IMR-90 (cell line): ENCODE measurements around the gene DCAF6. TPM values are rescaled to one million over a fixed set of nuclear protein-coding genes. Genes with fewer than 3 reads are reported as not detected.

Experiments
- ATAC-seq: fragments of 200-7000 bp; cut with Tn5 transposase; 2 replicates; pipeline ENCODE4 v1.9.1; 2020; ENCODE audit warnings: low read depth, mild to moderate bottlenecking, moderate library complexity
- BruUV-seq: library from RNA; stranded (reverse); fragments of 400-500 nt; replicated peaks from 2 replicates; lab custom pipeline; 2021; lab: Mats Ljungman, UMichigan
- CTCF ChIA-PET: fragments of 300-600 bp; formaldehyde crosslinking; extraction: SDS; loops from one replicate; lab custom pipeline; 2021; ENCODE audit warnings: antibody characterized with exemption; lab: Yijun Ruan, JAX
- POLR2A ChIA-PET: fragments of 300-600 bp; sonication (Branson Sonifier 250); formaldehyde crosslinking; loops from one replicate; lab custom pipeline; 2022; ENCODE audit warnings: antibody characterized with exemption; ENCODE audit not compliant: unreplicated experiment; lab: Charles Lee
- DNase-seq: peaks from one replicate; pipeline ENCODE4 v3.0.0; 2013
- H2AFZ ChIP-seq: replicated peaks from 2 replicates; pipeline ENCODE3; 2013; ENCODE audit warnings: low read length, mild to moderate bottlenecking; ENCODE audit not compliant: poor library complexity
- H2AK5ac ChIP-seq: 2 replicates; pipeline ENCODE4 v1.6.1; 2013; ENCODE audit warnings: low read depth, low read length, inconsistent platforms
- H2AK9ac ChIP-seq: replicated peaks from 2 replicates; pipeline ENCODE3; 2013; ENCODE audit warnings: mild to moderate bottlenecking, low read depth, low read length, moderate library complexity; ENCODE audit not compliant: poor library complexity
- H2BK120ac ChIP-seq: 2 replicates; pipeline ENCODE4 v1.6.1; 2013; ENCODE audit warnings: low read depth, low read length, inconsistent platforms
- H2BK15ac ChIP-seq: 3 replicates; pipeline ENCODE4 v1.6.1; 2013; ENCODE audit warnings: low read depth, low read length, inconsistent platforms
- H2BK20ac ChIP-seq: 2 replicates; pipeline ENCODE4 v1.6.1; 2013; ENCODE audit warnings: low read depth, mild to moderate bottlenecking, inconsistent platforms, low read length, moderate library complexity
- H2BK5ac ChIP-seq: 2 replicates; pipeline ENCODE4 v1.6.1; 2013; ENCODE audit warnings: mild to moderate bottlenecking, low read depth, low read length, inconsistent platforms; ENCODE audit not compliant: poor library complexity, severe bottlenecking
- H3K14ac ChIP-seq: replicated peaks from 2 replicates; pipeline ENCODE4 v1.6.1; 2013; ENCODE audit warnings: low read depth, low read length, inconsistent platforms
- H3K18ac ChIP-seq: 2 replicates; pipeline ENCODE4 v1.6.1; 2013; ENCODE audit warnings: low read depth, low read length, control low read depth
- H3K23ac ChIP-seq: 2 replicates; pipeline ENCODE4 v1.6.1; 2013; ENCODE audit warnings: low read depth, low read length, inconsistent platforms
- H3K27ac ChIP-seq: 2 replicates; pipeline ENCODE4 v1.5.1; 2013; ENCODE audit warnings: mild to moderate bottlenecking, control low read depth, low read length; ENCODE audit not compliant: insufficient read depth
- H3K27me3 ChIP-seq: 2 replicates; pipeline ENCODE4 v1.6.1; 2013; ENCODE audit warnings: low read length; ENCODE audit not compliant: control insufficient read depth, insufficient read depth
- H3K36me3 ChIP-seq: 2 replicates; pipeline ENCODE4 v1.6.1; 2013; ENCODE audit warnings: low read length, mixed read lengths; ENCODE audit not compliant: control insufficient read depth, insufficient read depth
- H3K4ac ChIP-seq: 2 replicates; pipeline ENCODE4 v1.6.1; 2013; ENCODE audit warnings: low read depth, low read length, inconsistent platforms
- H3K4me1 ChIP-seq: 2 replicates; pipeline ENCODE4 v1.6.1; 2013; ENCODE audit warnings: low read length, mixed read lengths; ENCODE audit not compliant: control insufficient read depth, insufficient read depth
- H3K4me2 ChIP-seq: 2 replicates; pipeline ENCODE4 v1.6.1; 2013; ENCODE audit warnings: low read depth, mild to moderate bottlenecking, control low read depth, low read length, moderate library complexity
- H3K4me3 ChIP-seq: 2 replicates; pipeline ENCODE4 v1.5.1; 2013; ENCODE audit warnings: low read depth, mild to moderate bottlenecking, control low read depth, low read length, moderate library complexity; ENCODE audit not compliant: insufficient read depth
- H3K56ac ChIP-seq: 2 replicates; pipeline ENCODE4 v1.6.1; 2013; ENCODE audit warnings: low read length, inconsistent platforms; ENCODE audit not compliant: insufficient read depth; ENCODE audit errors: extremely low read depth
- H3K79me1 ChIP-seq, 2 experiments: 2 replicates each; pipeline ENCODE4 v1.6.1; 2013; ENCODE audit warnings: low read length in 2 of 2, inconsistent platforms in 1 of 2, low read depth in 1 of 2
- H3K9ac ChIP-seq: 2 replicates; pipeline ENCODE4 v1.6.1; 2013; ENCODE audit warnings: low read depth, low read length, control low read depth
- H3K9me1 ChIP-seq: 2 replicates; pipeline ENCODE4 v1.6.1; 2013; ENCODE audit warnings: low read length, inconsistent platforms; ENCODE audit not compliant: insufficient read depth
- H3K9me3 ChIP-seq: 2 replicates; pipeline ENCODE4 v1.6.1; 2013; ENCODE audit warnings: low read length; ENCODE audit not compliant: control insufficient read depth, insufficient read depth
- H4K20me1 ChIP-seq: 2 replicates; pipeline ENCODE4 v1.6.1; 2013; ENCODE audit warnings: low read length, inconsistent platforms; ENCODE audit not compliant: insufficient read depth
- H4K5ac ChIP-seq: 2 replicates; pipeline ENCODE4 v1.6.1; 2013; ENCODE audit warnings: mild to moderate bottlenecking, low read depth, low read length, control low read depth
- H4K8ac ChIP-seq, 2 experiments: 2 replicates each; pipeline ENCODE4 v1.6.1; 2013; ENCODE audit warnings: low read depth in 2 of 2, low read length in 2 of 2, control low read depth in 1 of 2, inconsistent platforms in 1 of 2
- H4K91ac ChIP-seq: 2 replicates; pipeline ENCODE4 v1.6.1; 2013; ENCODE audit warnings: low read depth, low read length, inconsistent platforms; ENCODE audit not compliant: insufficient read depth
- BHLHE40 ChIP-seq: fragments of 150-350 bp; IDR thresholded peaks from 2 replicates; pipeline ENCODE4 v1.6.1; 2016; ENCODE audit warnings: mild to moderate bottlenecking, low read depth, low read length
- CEBPB ChIP-seq: IDR thresholded peaks from 2 replicates; pipeline ENCODE4 v1.6.1; 2012; ENCODE audit warnings: low read depth, low read length, improper control_type of control experiment
- CHD1 ChIP-seq: IDR thresholded peaks from 2 replicates; pipeline ENCODE4 v1.6.1; 2012; ENCODE audit warnings: low read depth, low read length, improper control_type of control experiment
- CTCF ChIP-seq: conservative IDR thresholded peaks from 2 replicates; pipeline ENCODE4 v1.5.1; 2012; ENCODE audit warnings: mild to moderate bottlenecking, low read depth, low read length, improper control_type of control experiment
- FOS ChIP-seq: fragments of 150-350 bp; IDR thresholded peaks from 2 replicates; pipeline ENCODE4 v1.6.1; 2016; ENCODE audit warnings: low read depth, low read length
- MAFK ChIP-seq: IDR thresholded peaks from 2 replicates; pipeline ENCODE4 v1.6.1; 2012; ENCODE audit warnings: low read depth, low read length, improper control_type of control experiment
- MAZ ChIP-seq: IDR thresholded peaks from 2 replicates; pipeline ENCODE4 v1.6.1; 2012; ENCODE audit warnings: low read depth, mild to moderate bottlenecking, low read length, improper control_type of control experiment, moderate library complexity, borderline replicate concordance
- MXI1 ChIP-seq: IDR thresholded peaks from 2 replicates; pipeline ENCODE4 v1.6.1; 2012; ENCODE audit warnings: low read depth, mild to moderate bottlenecking, low read length, moderate library complexity, borderline replicate concordance
- NFE2L2 ChIP-seq: fragments of 150-350 bp; IDR thresholded peaks from 2 replicates; pipeline ENCODE4 v1.6.1; 2016; ENCODE audit warnings: low read depth, mild to moderate bottlenecking, low read length
- POLR2A ChIP-seq: IDR thresholded peaks from 2 replicates; pipeline ENCODE4 v1.6.1; 2012; ENCODE audit warnings: mild to moderate bottlenecking, low read depth, low read length
- RAD21 ChIP-seq: IDR thresholded peaks from 2 replicates; pipeline ENCODE4 v1.6.1; 2012; ENCODE audit warnings: low read length, improper control_type of control experiment
- RCOR1 ChIP-seq: IDR thresholded peaks from 2 replicates; pipeline ENCODE4 v1.6.1; 2012; ENCODE audit warnings: mild to moderate bottlenecking, low read length, improper control_type of control experiment; ENCODE audit not compliant: insufficient replicate concordance
- RFX5 ChIP-seq: IDR thresholded peaks from 2 replicates; pipeline ENCODE4 v1.8.0; 2012; ENCODE audit warnings: low read depth, mild to moderate bottlenecking, low read length, moderate library complexity
- SMC3 ChIP-seq: fragments of 150-350 bp; IDR thresholded peaks from 2 replicates; pipeline ENCODE4 v1.6.1; 2016; ENCODE audit warnings: low read depth, mild to moderate bottlenecking, antibody characterized with exemption, low read length, moderate library complexity
- USF2 ChIP-seq: fragments of 150-350 bp; IDR thresholded peaks from 2 replicates; pipeline ENCODE4 v1.6.1; 2017; ENCODE audit warnings: mild to moderate bottlenecking, antibody characterized with exemption, low read length, low read depth
- WGBS, 2 experiments: methylation state at CpG; one replicate each; pipeline versions ENCODE4 v1.1.5 to v1.1.7; 2013; ENCODE audit warnings: missing lambda C conversion rate in 2 of 2; ENCODE audit not compliant: insufficient read length in 1 of 2; ENCODE audit errors: extremely low coverage in 2 of 2; 5-methylcytosine and 5-hydroxymethylcytosine counted together
- dilution Hi-C: fragments of 300-500 bp; cut with HindIII; formaldehyde crosslinking; loops from one replicate; pipeline ENCODE4 v1.14.3; 2018; ENCODE audit warnings: low sequenced_read_pairs; ENCODE audit not compliant: unreplicated experiment
- in situ Hi-C: fragments of 300-500 bp; cut with MboI; formaldehyde crosslinking; loops from 3 replicates; pipeline ENCODE4 v1.14.3; 2019; ENCODE audit warnings: low sequenced_read_pairs, inconsistent platforms, mixed read lengths
- intact Hi-C: fragments of 100-400 bp; cut with micrococcal nuclease; formaldehyde crosslinking; loops from 2 replicates; pipeline ENCODE4 v1.10.0; 2022
- polyA plus RNA-seq, 3 experiments: library from polyadenylated mRNA; depleted of rRNA; stranded (reverse); fragments of >200 nt; gene quantifications; 2 replicates each; pipeline ENCODE4 v1.2.3, GENCODE V29; 2012; ENCODE audit warnings: low replicate concordance in 1 of 3
- total RNA-seq: library from RNA; depleted of rRNA; stranded (reverse); fragments of >200 nt; gene quantifications from 2 replicates; pipeline ENCODE4 v1.2.3, GENCODE V29; 2012
- TF ChIP-seq, protein P1 (sequence below): fragments of 150-350 bp; IDR thresholded peaks from 2 replicates; pipeline ENCODE4 v1.6.1; 2016; ENCODE audit warnings: low read depth, mild to moderate bottlenecking, low read length, moderate library complexity, borderline replicate concordance

Gene DCAF6
- total and polyA plus RNA-seq, 2 of the 4 experiments (the other 2 are of a cell fraction): 60.4 to 88.7 TPM

GRCh38 chr1:167899253-167899681 is 37.2 kb upstream of the DCAF6 start:
- no peak overlapping the region for H3K23ac ChIP-seq
- H4K91ac ChIP-seq: no peak overlapping the region
- no peak overlapping the region for H3K18ac ChIP-seq
- in situ Hi-C loops (no loop called here), intact Hi-C loops (no loop called here), dilution Hi-C loops (no loop called here)
- no peak overlapping the region for H3K4me2 ChIP-seq
- H4K5ac ChIP-seq: no peak overlapping the region
- H2AFZ ChIP-seq: peak overlapping the region; percentile 61
- H3K4me3 ChIP-seq: no peak overlapping the region
- H2AK9ac ChIP-seq: peak overlapping the region; percentile 56
- peaks cover 6% of the 10 kb centered on the region for H3K4me1 ChIP-seq
- no peaks in the 10 kb centered on the region; the same call in 1 of the 2 replicates for H4K20me1 ChIP-seq
- H3K9me1 ChIP-seq: peaks cover 5% of the 10 kb centered on the region
- no peak overlapping the region for H3K9ac ChIP-seq
- H3K9me3 ChIP-seq: no peaks in the 10 kb centered on the region
- H3K79me1 ChIP-seq: no peaks in the 10 kb centered on the region
- no peak for TF ChIP-seq RFX5
- TF ChIP-seq RAD21: no peak
- no peak for TF ChIP-seq USF2
- TF ChIP-seq, protein P1, sequence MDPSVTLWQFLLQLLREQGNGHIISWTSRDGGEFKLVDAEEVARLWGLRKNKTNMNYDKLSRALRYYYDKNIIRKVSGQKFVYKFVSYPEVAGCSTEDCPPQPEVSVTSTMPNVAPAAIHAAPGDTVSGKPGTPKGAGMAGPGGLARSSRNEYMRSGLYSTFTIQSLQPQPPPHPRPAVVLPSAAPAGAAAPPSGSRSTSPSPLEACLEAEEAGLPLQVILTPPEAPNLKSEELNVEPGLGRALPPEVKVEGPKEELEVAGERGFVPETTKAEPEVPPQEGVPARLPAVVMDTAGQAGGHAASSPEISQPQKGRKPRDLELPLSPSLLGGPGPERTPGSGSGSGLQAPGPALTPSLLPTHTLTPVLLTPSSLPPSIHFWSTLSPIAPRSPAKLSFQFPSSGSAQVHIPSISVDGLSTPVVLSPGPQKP: no peak
- TF ChIP-seq SMC3: no peak
- no peak for TF ChIP-seq MAZ
- TF ChIP-seq BHLHE40: no peak
- TF ChIP-seq MAFK: no peak
- TF ChIP-seq FOS: no peak
- no peak for TF ChIP-seq CEBPB
- no peak for TF ChIP-seq POLR2A
- TF ChIP-seq CTCF: no peak
- no peak for TF ChIP-seq NFE2L2
- TF ChIP-seq MXI1: no peak
- TF ChIP-seq CHD1: no peak
- TF ChIP-seq RCOR1: no peak
- no TSS peak for BruUV-seq
- no peaks in the 10 kb centered on the region for H3K27me3 ChIP-seq
- H3K36me3 ChIP-seq: no peaks in the 10 kb centered on the region
- no peak overlapping the region for H3K27ac ChIP-seq
- peak overlapping the region; percentile 0; the same call in 1 of the 2 replicates for H2BK20ac ChIP-seq
- no peak overlapping the region for H3K56ac ChIP-seq
- ATAC-seq (peak; percentile 62), DNase-seq (peak; percentile 71)
- WGBS, 2 experiments: no CpG with 5 or more reads among the region's 4 CpGs
- H4K8ac ChIP-seq: no peak overlapping the region
- H2BK5ac ChIP-seq: no peak overlapping the region
- no peak overlapping the region; the same call in 2 of the 3 replicates for H2BK15ac ChIP-seq
- POLR2A ChIA-PET: no interaction called here
- H2AK5ac ChIP-seq: 0 out of 2 replicates have a peak overlapping the region, but pooled peaks have one; percentile 0
- CTCF ChIA-PET: no interaction called here
- peak overlapping the region; percentile 40; the same call in 1 of the 2 replicates for H2BK120ac ChIP-seq
- peak overlapping the region; percentile 59; the same call in 1 of the 2 replicates for H3K14ac ChIP-seq
- 0 out of 2 replicates have a peak overlapping the region, but pooled peaks have one; percentile 0 for H3K4ac ChIP-seq
